Stimulated activated CD4-positive, alpha-beta T cell treated with anti-CD3 and anti-CD28 coated beads, Interleukin-15, amount 100 ng/mL, for 1 hour (primary cell): ENCODE data around the gene ADGRB2.

Experiments used
- DNase-seq, 2 donors: peaks; one replicate each; pipeline ENCODE4 v3.0.0-alpha.2; 2020; ENCODE audit warnings: low read depth in 1 of 2, low spot score in 1 of 2

ADGRB2 gene

GRCh38 chr1:31683997-31684396 lies 80.1 kb downstream of the ADGRB2 start:
- DNase-seq: no peak

DNA sequence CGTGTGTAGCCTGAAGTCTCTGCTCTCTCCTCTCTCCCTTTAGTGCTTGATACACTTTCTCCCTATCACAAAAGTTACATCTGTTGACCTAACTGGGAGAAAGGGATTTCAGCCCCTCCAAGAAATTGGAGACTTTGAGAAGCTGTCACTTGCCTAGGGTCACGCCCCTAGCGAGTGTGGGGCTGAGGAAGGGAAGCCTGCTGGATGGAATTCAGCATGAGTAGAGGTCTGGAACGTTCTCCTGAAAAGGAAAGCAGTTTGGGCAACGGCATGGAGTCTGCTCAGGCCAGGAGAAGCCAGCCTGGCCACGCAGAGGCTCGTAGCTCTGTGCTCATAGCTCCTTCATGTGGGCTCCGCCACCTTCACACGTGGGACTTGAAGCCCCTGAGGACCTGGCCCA lies 82.7 kb downstream of the ADGRB2 start:
- DNase-seq: no peak

GRCh38 chr1:31679676-31680230 lies 84.4 kb downstream of the ADGRB2 start:
- no peak for DNase-seq

- no peak for DNase-seq
Measured at GRCh38 chr1:31679091-31679490, 85.0 kb downstream of the ADGRB2 start.

GRCh38 chr1:31678681-31679080 lies 85.5 kb downstream of the ADGRB2 start:
- DNase-seq: no peak

- no peak for DNase-seq
Measured at GRCh38 chr1:31677949-31678348, 86.2 kb downstream of the ADGRB2 start.

- no peak for DNase-seq
Measured at GRCh38 chr1:31677401-31677800, 86.7 kb downstream of the ADGRB2 start.
